Retinal pigment epithelial cell (primary cell): ENCODE data around the gene SLC9A6.
"Not testable (repeated sequence)": the region's sequence is repeated elsewhere in the genome, so short reads cannot be mapped to it uniquely, and the experiment has no call there.

Experiments
- DNase-seq: peaks from one replicate; pipeline ENCODE4 v3.0.0-alpha.2; 2010; ENCODE audit warnings: low read depth
- H3K4me3 ChIP-seq: 2 replicates; pipeline ENCODE4 v1.5.1; 2011; ENCODE audit warnings: mild to moderate bottlenecking, low read length, control low read depth, moderate library complexity
- TF ChIP-seq, protein P1 (sequence below): conservative IDR thresholded peaks from 2 replicates; pipeline ENCODE4 v1.5.1; 2011; ENCODE audit warnings: low read depth, low read length, control low read depth, inconsistent platforms

SLC9A6 gene

DNA sequence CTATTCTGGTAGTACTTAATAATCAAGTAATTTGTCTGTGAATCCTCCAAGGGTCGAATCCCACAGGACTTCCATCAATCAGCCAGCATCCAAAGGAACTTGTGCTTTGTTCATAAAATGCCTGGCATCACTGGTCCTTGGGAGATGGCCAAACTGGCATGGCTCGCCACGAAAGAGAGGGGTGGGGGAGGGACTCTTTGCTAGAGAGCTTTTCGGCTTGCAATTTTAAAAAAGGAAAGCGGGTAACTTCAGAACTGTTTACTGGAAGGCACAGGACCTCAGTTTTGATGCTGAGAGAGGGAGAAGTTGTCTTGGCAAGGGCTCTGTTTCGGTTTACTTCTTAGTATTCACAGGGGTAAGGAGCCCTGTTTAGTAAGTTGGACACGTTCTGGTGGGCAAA is 82.7 kb downstream of the SLC9A6 start:
- TF ChIP-seq, protein P1, sequence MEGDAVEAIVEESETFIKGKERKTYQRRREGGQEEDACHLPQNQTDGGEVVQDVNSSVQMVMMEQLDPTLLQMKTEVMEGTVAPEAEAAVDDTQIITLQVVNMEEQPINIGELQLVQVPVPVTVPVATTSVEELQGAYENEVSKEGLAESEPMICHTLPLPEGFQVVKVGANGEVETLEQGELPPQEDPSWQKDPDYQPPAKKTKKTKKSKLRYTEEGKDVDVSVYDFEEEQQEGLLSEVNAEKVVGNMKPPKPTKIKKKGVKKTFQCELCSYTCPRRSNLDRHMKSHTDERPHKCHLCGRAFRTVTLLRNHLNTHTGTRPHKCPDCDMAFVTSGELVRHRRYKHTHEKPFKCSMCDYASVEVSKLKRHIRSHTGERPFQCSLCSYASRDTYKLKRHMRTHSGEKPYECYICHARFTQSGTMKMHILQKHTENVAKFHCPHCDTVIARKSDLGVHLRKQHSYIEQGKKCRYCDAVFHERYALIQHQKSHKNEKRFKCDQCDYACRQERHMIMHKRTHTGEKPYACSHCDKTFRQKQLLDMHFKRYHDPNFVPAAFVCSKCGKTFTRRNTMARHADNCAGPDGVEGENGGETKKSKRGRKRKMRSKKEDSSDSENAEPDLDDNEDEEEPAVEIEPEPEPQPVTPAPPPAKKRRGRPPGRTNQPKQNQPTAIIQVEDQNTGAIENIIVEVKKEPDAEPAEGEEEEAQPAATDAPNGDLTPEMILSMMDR, result no peak
- DNase-seq, result no peak
- H3K4me3 ChIP-seq, result no peak overlapping the region

DNA sequence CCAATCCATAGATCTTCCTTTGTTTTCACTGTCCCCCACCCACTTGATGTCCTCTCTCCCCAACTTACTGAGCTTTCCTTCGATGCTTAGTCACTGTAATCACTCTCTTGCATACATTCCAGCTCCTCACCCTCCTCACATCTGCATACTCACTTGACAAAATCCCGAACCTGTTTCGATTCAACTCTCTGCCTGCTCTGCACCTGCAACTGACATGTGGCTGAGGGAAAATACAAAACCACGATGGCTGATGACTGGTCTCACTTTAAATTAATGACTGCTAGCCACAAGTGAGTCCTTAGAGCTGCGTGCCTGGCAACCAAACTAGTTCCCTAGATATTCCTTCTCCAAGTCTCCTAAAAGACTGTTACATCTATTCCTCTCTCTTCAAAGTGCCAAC is 91.7 kb downstream of the SLC9A6 start:
- DNase-seq, result no peak

DNA sequence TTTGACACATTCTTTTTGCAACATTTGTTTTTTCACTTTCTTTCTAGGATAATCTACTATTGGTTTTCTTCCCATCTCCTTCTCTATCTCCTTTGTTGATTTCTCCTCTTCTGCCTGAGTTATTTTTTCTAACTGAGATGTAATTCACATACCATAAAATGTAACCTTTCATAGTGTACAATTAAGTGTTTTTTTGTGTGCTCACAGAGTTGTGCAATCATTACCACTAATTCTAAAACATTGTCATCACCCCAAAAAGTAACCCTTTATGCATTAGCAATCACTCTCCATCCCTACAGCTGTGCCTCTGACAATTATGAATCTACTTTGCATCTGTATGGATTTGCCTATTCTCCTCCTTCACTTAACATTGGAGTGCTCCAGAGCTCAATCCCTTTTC is 95.5 kb downstream of the SLC9A6 start:
- TF ChIP-seq, protein P1, result no peak
- no peak overlapping the region for H3K4me3 ChIP-seq
- DNase-seq, result no peak

More for the DNA sequence above, 91.7 kb downstream of the SLC9A6 start:
- no peak overlapping the region for H3K4me3 ChIP-seq
- TF ChIP-seq, protein P1, result no peak

DNA sequence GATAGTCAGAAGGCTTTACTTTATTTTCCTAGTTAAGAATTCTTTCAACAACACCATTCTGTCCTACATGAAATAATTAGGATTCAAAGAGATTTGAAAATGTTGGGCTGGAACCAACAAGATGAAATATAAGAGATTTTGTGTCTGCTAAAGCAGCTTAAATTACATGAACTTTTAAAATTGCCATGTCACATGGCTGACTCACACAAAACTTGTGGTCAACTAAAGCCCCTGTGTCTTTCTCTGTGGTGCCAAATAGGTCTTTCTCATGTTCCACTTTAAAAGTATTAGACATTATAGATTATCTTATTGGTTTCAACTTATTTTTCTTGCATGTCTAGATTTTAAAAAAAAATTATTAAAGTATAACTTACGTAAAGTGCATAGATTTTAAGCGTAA is 101.3 kb downstream of the SLC9A6 start:
- no peak overlapping the region for H3K4me3 ChIP-seq
- DNase-seq, result peak; percentile 39
- TF ChIP-seq, protein P1, result no peak

DNA sequence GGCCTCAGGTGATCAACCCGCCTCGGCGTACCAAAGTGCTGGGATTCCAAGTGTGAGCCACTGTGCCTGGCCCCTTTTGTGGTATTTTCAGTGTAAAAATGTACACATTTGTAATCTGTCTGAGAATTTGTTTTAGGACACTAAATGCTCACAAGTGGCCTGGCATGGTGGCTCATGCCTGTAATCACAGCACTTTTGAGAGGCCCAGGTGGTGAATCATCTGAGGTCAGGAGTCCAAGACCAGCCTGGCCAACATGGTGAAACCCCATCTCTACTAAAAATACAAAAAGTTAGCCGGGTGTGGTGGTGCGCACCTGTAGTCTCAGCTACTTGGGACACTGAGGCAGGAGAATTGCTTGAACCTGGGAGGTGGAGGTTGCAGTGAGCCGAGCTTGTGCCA is 106.7 kb downstream of the SLC9A6 start:
- not testable (repeated sequence) for H3K4me3 ChIP-seq, DNase-seq

DNA sequence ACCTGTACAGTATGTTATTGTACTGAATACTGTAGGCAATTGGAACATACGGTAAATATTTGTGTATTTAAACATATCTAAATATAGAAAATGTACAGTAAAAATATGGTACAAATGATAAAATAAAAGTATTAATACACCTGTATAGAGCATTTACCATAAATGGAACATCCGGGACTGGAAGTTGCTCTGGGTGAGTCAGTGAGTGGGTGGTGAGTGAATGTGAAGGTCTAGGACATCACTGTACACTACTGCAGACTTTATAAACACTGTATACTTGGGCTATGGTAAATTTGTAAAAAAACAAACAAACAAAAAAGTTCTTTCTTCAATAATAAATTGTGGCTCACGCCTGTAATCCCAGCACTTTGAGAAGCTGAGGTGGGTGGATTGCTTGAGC is 109.7 kb downstream of the SLC9A6 start:
- TF ChIP-seq, protein P1, result no peak
- H3K4me3 ChIP-seq, result no peak overlapping the region
- DNase-seq, result no peak
